Left ventricle myocardium inferior (tissue), 1 donor: ENCODE measurements around the gene TMEM218. TPM values are rescaled to one million over a fixed set of nuclear protein-coding genes. Genes with fewer than 3 reads are reported as not detected.
A peak's percentile ranks its signal among the peaks of the same experiment; 100 is the strongest.

Experiments
- DNase-seq: peaks from one replicate; pipeline ENCODE4 v3.0.0-alpha.2; 2020
- H3K27ac ChIP-seq: fragments of 200-600 bp; replicated peaks from 2 replicates; pipeline ENCODE4 v1.8.0; 2021
- H3K27me3 ChIP-seq: fragments of 200-600 bp; 2 replicates; pipeline ENCODE4 v1.8.0; 2021; ENCODE audit warnings: low read depth
- H3K36me3 ChIP-seq: fragments of 200-600 bp; 2 replicates; pipeline ENCODE4 v1.8.0; 2021
- H3K4me1 ChIP-seq: fragments of 200-600 bp; 2 replicates; pipeline ENCODE4 v1.8.0; 2021
- H3K4me3 ChIP-seq: fragments of 200-600 bp; 2 replicates; pipeline ENCODE4 v1.8.0; 2021; ENCODE audit warnings: mild to moderate bottlenecking, moderate library complexity
- H3K9me3 ChIP-seq: fragments of 200-600 bp; replicated peaks from 2 replicates; pipeline ENCODE4 v1.8.0; 2021
- CTCF ChIP-seq: fragments of 200-600 bp; IDR thresholded peaks from 2 replicates; pipeline ENCODE4 v1.8.0; 2021; ENCODE audit warnings: antibody characterized with exemption, mild to moderate bottlenecking, borderline replicate concordance
- intact Hi-C: fragments of 100-400 bp; cut with micrococcal nuclease; formaldehyde crosslinking; loops from one replicate; pipeline ENCODE4 v1.11.0; 2022
- total RNA-seq: library from RNA; stranded (reverse); fragmentation: NEBNext Ultra II Directional; extraction: Animal tissue kit (Norgen Biotek cat#: 25700); gene quantifications from one replicate; pipeline ENCODE4 v1.2.1, GENCODE V29; 2021
- donor health status: DM: no; HTN: yes; CAD: no; lungs with severe emphysema.

The TMEM218 gene
- total RNA-seq, 1 donor from 2014 or later = 6.2 TPM

GRCh38 chr11:125147280-125147679 lies 35.9 kb upstream of the TMEM218 start:
- no peak for TF ChIP-seq CTCF
- intact Hi-C loops = no loop called here

GRCh38 chr11:125146232-125146631 lies 34.8 kb upstream of the TMEM218 start:
- H3K9me3 ChIP-seq = no peaks in the 10 kb centered on the region
- intact Hi-C loops = no loop called here
- no peak for DNase-seq
- H3K4me1 ChIP-seq = peaks cover 5% of the 10 kb centered on the region
- no peak overlapping the region for H3K4me3 ChIP-seq
- no peaks in the 10 kb centered on the region for H3K36me3 ChIP-seq
- peaks cover 34% of the 10 kb centered on the region for H3K27me3 ChIP-seq
- no peak for TF ChIP-seq CTCF
- H3K27ac ChIP-seq = no peak overlapping the region

More at GRCh38 chr11:125147280-125147679, 35.9 kb upstream of the TMEM218 start:
- no peak for DNase-seq
- no peak overlapping the region for H3K27ac ChIP-seq
- no peak overlapping the region for H3K4me3 ChIP-seq
- H3K27me3 ChIP-seq = peaks cover 24% of the 10 kb centered on the region
- H3K9me3 ChIP-seq = no peaks in the 10 kb centered on the region
- no peaks in the 10 kb centered on the region for H3K4me1 ChIP-seq
- no peaks in the 10 kb centered on the region for H3K36me3 ChIP-seq

- peaks cover 62% of the 10 kb centered on the region for H3K27me3 ChIP-seq
- TF ChIP-seq CTCF = peak; percentile 97
These were observed 30.5 kb upstream of the TMEM218 start for GRCh38 chr11:125141686-125142535.

GRCh38 chr11:125141178-125141577 lies 29.8 kb upstream of the TMEM218 start:
- peaks cover 64% of the 10 kb centered on the region for H3K27me3 ChIP-seq
- DNase-seq = no peak
- no peaks in the 10 kb centered on the region for H3K9me3 ChIP-seq
- no peak for TF ChIP-seq CTCF
- intact Hi-C loops = no loop called here
- no peak overlapping the region for H3K27ac ChIP-seq
- H3K36me3 ChIP-seq = no peaks in the 10 kb centered on the region
- H3K4me3 ChIP-seq = no peak overlapping the region
- peaks cover 5% of the 10 kb centered on the region for H3K4me1 ChIP-seq

More at GRCh38 chr11:125141686-125142535, 30.5 kb upstream of the TMEM218 start:
- intact Hi-C loops = no loop called here
- Histone ChIP-seq H3K4me1 (peaks cover 5% of the 10 kb centered on the region), H3K9me3 (no peaks in the 10 kb centered on the region), H3K4me3 (no peak overlapping the region), H3K36me3 (no peaks in the 10 kb centered on the region), H3K27ac (no peak overlapping the region)
- peak; percentile 28 for DNase-seq

GRCh38 chr11:125140233-125140632 lies 28.8 kb upstream of the TMEM218 start:
- no peaks in the 10 kb centered on the region for H3K9me3 ChIP-seq
- H3K4me1 ChIP-seq = peaks cover 5% of the 10 kb centered on the region
- H3K36me3 ChIP-seq = no peaks in the 10 kb centered on the region
- no peak for TF ChIP-seq CTCF
- no peak overlapping the region for H3K27ac ChIP-seq
- DNase-seq = no peak
- peaks cover 66% of the 10 kb centered on the region for H3K27me3 ChIP-seq
- intact Hi-C loops = no loop called here
- no peak overlapping the region for H3K4me3 ChIP-seq
